NCI-H526 (cell line): Measurements from ENCODE around the gene CYYR1.

Experiments
- DNase-seq, 2 experiments: peaks; one replicate each; lab custom pipeline; 2025; lab: John Stamatoyannopoulos, UW

Gene CYYR1

DNA sequence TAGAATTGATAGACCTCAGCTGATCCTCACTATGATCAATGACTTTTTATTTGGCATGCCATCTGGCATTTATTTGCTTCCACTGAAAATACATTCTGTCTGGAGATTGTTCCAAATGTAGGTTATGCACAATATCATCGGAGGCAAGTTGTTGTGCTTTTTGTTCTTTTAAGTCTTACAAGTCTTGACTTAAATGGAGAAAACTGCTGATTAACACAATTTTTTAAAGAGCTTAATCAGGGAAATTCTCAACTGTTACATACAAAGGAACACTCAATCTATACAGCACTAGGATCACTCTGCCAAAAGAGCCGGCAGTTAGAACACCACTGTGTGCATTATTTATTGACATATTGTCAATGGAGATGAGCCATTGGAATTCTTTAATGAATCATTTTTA lies 19.2 kb downstream of the CYYR1 start:
- no peak for DNase-seq

DNA sequence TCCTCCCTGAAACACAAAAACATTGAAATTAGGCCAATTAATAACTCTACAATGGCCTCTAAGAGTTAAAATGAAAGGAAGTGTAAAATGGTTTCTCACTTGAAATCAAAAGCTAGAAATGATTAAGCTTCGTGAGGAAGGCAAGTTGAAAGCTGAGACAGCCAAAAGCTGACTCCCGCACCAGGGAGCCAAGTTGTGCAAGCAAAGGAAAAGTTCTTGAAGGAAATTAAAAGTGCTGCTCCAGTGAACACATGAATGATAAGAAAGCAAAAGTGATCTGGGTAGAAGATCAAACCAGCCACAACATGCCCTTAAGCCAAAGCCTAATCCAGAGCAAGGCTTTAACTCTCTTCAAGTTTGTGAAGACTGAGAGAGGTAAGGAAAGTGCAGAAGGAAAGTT lies 22.8 kb downstream of the CYYR1 start:
- no peak for DNase-seq

- no peak for DNase-seq
Measured at GRCh38 chr21:26546446-26547097, 26.5 kb downstream of the CYYR1 start.

- DNase-seq = no peak
Measured at GRCh38 chr21:26544201-26544775, 28.8 kb downstream of the CYYR1 start.

GRCh38 chr21:26540651-26541050 lies 32.4 kb downstream of the CYYR1 start:
- no peak for DNase-seq

DNA sequence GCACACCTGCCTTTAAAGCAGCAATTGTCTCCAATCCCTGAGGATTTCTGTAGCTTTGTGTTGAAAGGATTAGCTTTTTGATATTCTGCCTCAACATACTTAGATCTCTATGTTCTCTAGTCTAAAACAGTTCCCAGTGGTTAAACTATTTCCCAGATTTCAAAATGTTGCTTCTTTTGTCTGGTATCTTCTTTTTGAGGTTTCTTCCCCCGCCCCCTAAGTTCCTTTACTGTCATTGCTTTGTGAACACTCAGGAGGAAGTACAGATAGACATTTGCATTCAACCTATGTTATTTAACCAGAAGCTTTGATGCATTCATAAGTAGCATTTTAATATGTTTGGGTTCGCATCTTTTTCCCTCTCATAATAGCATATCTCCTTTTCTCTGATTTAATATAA lies 33.5 kb downstream of the CYYR1 start:
- no peak for DNase-seq

GRCh38 chr21:26534517-26534916 lies 38.6 kb downstream of the CYYR1 start:
- DNase-seq = no peak

GRCh38 chr21:26532208-26532607 lies 40.9 kb downstream of the CYYR1 start:
- no peak for DNase-seq

DNA sequence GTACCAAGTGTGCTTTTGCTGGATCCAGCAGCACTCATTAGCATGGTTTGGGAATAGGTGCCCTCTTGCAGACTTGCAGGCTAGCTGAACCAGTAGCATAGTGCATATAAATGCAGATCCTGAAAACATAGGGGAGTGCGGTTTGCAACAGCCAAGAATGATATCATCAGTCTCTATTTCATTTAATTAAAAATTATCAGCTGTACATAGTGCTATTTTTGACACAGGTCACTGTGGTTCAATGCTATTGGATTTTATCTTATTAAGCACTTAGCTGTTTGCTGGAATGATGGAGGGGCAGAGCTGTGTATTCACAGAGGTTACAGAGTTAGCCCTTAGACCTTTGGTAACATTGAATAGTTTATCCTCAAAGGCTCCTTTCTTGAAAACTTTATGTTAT lies 43.6 kb downstream of the CYYR1 start:
- DNase-seq = no peak

- DNase-seq = no peak
Measured at GRCh38 chr21:26528882-26529281, 44.2 kb downstream of the CYYR1 start.

DNA sequence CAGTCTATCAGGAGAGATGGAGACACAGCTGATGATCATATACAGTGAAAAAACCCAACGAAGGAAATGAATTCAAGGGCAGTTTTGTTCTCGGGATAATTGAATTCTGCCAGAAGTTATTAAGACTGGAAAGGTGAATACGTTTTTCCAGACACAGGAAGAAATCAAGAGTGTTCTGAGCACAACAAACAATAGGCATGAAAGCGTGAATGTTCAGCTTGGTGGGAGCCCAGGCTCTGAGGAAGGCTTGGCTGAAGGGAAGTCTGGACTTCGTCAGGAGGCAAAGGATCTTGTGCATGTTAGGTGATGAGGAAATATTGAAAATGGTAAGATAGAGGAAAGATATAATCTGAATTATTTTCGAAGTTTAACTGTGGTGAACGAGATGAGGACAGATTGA lies 50.4 kb downstream of the CYYR1 start:
- DNase-seq = no peak

DNA sequence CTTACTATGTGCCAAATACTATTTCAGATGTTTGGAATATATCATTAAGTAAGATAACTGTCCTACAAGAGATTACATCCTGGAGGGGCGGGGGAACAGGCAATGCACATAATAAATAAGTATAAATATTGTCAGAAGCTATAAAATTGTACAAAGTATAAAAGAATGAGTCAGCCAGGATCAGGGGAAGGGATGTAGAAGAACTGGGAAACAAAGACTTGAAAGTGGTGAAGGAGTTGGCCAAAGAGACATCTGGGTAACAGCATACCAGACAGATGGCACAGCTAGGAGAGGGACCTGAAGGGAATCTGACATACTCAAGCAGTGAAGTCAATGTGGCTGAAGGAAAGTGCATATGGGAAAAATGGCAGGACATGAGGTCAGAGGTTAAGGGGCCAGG lies 53.9 kb downstream of the CYYR1 start:
- no peak for DNase-seq

GRCh38 chr21:26515257-26515656 lies 57.8 kb downstream of the CYYR1 start:
- DNase-seq = no peak

DNA sequence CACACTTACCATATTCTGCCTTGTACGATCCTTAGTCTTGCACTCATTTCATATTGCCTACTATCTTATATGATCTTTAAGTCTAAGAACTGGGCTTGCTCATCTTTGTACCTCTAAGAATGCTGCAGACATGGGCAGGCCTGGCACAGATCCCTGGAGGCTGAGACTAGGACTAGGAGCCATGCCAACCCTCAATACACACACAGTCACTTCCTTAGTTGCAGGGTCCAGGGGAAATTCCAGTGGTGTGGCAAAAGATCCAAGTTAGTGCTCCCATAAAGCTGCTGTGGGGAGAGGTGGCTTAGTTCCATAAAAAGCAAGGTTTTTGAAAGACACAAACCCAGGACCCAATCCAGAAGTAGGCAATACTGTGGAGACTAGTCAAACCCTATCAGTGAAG lies 59.9 kb downstream of the CYYR1 start:
- DNase-seq = no peak

- no peak for DNase-seq
Measured at GRCh38 chr21:26512664-26513063, 60.4 kb downstream of the CYYR1 start.

DNA sequence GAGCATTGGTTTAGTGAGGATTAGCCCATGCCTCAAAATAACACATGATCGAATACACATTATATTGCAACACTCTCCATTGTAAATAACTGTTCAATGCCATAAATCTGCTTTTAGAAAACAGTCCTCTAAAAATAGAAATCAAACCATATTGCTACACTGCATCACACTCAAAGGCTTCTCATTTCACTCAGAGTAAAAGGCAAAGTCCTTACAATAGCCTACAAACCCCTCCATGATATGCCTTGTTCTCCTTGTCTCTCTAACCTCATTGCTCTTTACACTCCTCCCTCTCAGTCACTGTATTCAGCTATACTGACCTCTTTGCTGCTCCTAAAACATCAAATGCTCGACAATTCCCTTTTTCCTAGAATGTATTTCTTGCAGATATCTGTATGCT lies 64.2 kb downstream of the CYYR1 start:
- no peak for DNase-seq

GRCh38 chr21:26506956-26507355 lies 66.1 kb downstream of the CYYR1 start:
- no peak for DNase-seq

- DNase-seq = no peak
Measured at GRCh38 chr21:26505211-26505610, 67.9 kb downstream of the CYYR1 start.

DNA sequence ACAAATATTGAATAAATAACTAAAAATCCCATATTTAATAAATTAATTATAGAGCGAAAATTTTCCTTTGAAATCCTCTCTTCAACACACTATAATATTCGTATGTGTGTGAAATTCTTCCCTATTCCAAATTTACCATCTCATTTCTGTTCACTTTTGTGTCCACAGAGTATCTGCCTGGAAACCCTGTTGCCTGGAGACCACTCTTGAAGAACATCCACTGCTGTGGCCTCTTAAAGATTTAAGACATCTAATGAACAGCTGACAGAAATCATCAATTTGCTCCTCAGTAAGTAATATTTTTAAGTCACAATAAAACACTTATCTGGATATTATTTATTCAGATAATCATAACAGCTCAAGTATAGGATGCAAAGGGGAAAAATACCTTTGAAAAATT lies 69.7 kb downstream of the CYYR1 start:
- no peak for DNase-seq

GRCh38 chr21:26501495-26502021 lies 71.5 kb downstream of the CYYR1 start:
- DNase-seq = no peak

- DNase-seq = no peak
Measured at GRCh38 chr21:26499495-26499894, 73.6 kb downstream of the CYYR1 start.

- DNase-seq = no peak
Measured at GRCh38 chr21:26495283-26495849, 77.7 kb downstream of the CYYR1 start.

GRCh38 chr21:26491663-26492062 lies 81.4 kb downstream of the CYYR1 start:
- no peak for DNase-seq

DNA sequence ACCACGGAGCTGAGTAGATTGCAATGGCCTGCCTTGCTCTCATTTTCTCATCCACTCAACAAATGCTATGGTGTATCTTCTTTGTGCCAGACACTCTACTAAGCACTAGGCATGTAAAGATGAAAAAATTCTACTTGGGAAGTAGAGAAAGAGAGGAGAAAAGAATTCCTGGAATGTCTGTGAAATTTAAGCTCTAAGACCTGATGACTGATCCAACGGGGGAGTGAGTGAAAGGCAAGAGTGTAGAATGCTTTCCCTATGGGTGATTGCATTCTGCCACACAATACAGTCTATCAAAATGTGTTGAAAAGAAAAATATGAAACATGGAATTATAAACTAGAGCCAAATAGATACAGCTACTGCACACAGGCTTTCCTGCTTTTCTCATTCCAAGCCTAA lies 82.3 kb downstream of the CYYR1 start:
- no peak for DNase-seq
